C4-2B (cell line): ENCODE data around the gene CTDP1.

Experiments
- H3K27ac ChIP-seq: fragments of 450-650 bp; 2 replicates; pipeline ENCODE4 v1.5.1; 2017
- ZFX ChIP-seq: fragments of 450-650 bp; IDR thresholded peaks from 2 replicates; pipeline ENCODE4 v1.6.1; 2017
- TF ChIP-seq, protein P1 (sequence below): fragments of 450-650 bp; conservative IDR thresholded peaks from 2 replicates; pipeline ENCODE4 v1.5.1; 2017; ENCODE audit warnings: mild to moderate bottlenecking

Gene CTDP1

DNA sequence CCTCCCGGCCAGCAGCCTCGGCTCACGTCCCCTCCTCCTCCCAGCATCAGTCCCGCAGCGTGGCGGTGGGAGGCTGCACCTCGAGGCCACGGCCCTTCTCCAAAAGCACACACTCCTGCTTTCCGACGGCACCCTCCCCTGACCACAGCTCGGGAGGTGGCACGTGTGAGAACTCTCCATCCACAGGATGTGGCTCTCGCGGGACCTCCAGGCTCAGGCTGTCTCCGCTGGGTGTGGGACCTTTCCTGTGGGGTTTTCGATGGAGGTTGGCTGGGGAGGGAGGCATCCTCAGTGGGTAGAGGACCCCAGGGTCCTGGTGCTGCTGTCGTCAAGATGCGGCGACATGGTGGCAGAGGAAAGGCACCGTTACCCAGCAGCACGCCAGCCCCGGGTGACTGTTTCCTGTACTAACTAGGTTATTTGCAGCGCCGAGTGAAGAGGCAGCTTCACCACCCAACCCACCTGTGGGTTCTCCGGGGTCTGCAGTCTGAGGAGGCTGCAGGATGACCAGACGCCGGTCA, 75.3 kb downstream of the CTDP1 start:
- TF ChIP-seq, protein P1, sequence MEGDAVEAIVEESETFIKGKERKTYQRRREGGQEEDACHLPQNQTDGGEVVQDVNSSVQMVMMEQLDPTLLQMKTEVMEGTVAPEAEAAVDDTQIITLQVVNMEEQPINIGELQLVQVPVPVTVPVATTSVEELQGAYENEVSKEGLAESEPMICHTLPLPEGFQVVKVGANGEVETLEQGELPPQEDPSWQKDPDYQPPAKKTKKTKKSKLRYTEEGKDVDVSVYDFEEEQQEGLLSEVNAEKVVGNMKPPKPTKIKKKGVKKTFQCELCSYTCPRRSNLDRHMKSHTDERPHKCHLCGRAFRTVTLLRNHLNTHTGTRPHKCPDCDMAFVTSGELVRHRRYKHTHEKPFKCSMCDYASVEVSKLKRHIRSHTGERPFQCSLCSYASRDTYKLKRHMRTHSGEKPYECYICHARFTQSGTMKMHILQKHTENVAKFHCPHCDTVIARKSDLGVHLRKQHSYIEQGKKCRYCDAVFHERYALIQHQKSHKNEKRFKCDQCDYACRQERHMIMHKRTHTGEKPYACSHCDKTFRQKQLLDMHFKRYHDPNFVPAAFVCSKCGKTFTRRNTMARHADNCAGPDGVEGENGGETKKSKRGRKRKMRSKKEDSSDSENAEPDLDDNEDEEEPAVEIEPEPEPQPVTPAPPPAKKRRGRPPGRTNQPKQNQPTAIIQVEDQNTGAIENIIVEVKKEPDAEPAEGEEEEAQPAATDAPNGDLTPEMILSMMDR, result no peak
- H3K27ac ChIP-seq, result no peak overlapping the region

DNA sequence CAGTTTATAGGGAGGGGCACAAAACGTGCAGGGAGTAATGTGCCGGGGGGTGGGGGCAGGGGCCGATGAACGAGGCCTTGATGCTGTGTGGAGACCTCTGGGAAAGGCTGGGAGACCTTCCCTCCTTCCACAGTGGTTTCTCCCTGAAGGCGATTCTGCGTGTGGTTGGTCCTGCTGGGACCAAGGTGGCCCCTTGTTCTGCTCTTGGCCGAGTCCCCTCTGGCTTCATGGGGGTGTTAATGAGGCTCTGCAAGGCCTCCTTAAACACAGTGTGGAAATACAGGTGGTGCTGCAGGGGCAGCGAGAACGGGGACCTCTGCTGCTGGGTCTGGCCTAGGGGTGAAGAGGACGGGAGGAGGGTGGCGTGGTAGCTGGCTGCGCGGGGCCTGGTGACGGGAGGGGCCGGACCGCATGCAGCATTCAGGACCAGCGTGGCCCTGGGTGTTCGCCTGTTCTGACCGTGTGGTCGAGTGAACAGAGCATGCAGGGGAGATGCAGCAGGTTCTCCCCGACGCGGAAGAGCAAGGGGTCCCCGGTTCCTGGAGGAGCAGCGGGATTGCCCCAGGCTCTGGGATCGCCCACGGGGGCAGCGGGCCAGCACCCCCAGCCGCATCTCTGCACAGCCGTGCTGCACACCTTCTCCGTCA, 76.0 kb downstream of the CTDP1 start:
- TF ChIP-seq, protein P1, result no peak
- no peak for TF ChIP-seq ZFX
- no peak overlapping the region for H3K27ac ChIP-seq

DNA sequence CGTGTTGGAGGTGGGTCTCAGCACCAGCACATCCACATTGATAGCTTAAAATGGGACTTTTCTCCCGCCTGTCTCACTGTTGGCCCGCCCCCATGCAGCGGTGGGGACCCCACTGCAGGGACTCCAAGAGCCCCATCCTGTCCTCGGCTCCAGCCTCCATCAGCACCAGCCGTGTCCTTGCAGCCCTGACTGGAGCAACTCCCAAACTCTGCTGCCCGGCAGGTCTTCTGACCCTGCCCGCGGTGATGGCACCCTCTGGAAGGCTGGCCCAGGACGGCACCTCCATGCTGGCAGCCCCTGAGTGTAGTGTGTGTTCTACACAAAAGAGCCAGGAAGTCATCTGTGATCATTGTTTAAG, 76.5 kb downstream of the CTDP1 start:
- no peak overlapping the region for H3K27ac ChIP-seq
- no peak for TF ChIP-seq ZFX
- TF ChIP-seq, protein P1, result no peak

DNA sequence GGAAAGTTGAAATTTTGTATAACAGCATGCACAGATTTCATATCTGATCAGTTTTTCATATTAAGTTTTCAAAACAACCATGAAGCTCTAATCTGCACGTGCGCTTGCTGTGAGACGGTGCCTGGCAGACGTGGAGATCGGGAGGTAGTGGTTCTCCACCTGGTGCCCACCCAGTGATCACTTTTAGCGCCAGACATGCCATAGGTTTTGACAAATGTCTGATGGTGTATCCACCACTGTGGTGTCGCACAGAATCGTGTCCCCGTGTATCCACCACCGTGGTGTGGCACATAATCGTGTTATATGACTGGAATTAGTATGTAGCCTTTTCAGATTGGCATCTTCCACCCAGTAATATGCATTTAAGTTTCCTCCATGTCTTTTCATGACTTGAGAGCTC, 77.2 kb downstream of the CTDP1 start:
- no peak overlapping the region for H3K27ac ChIP-seq
- TF ChIP-seq ZFX, result no peak
- TF ChIP-seq, protein P1, result no peak

DNA sequence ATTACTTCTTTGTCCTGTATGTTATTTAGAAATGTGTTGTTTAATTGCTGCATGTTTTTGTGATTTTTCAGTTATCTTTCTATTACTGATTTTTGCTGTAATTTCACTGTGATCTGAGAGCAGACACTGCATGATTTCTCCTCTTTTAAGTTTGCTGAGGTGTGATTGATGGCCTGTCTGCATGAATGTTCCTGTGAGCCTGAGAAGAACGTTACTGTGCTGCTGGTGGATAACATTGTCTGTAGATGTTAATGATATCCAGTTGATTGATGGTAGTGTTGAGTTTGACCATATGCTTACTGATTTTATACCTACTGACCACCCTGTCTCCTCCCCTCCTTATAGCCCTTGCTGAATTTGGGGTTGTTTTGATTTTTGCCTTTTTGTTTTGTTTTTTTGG, 80.7 kb downstream of the CTDP1 start:
- no peak for TF ChIP-seq ZFX
- TF ChIP-seq, protein P1, result no peak
- no peak overlapping the region for H3K27ac ChIP-seq

DNA sequence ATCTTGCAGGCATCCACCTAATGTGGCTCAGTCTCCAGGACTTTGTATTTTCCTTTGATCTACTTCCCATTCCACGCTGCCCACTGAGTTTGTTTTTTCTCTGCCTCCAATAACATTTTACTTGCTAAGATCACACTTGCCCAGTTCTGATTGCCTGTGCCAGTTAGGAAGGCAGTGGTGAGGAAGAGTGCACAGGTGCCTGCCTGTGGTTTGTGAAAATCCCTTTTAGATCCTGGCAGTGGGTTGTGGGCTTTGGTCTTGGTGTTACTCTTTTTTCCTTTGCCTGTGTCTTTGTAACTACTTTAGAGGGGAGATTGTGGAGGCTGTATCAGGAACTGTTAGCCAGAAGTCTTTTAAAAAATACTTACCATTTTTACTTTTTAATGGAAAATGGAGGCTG, 81.3 kb downstream of the CTDP1 start:
- no peak for TF ChIP-seq ZFX
- TF ChIP-seq, protein P1, result no peak
- no peak overlapping the region for H3K27ac ChIP-seq

DNA sequence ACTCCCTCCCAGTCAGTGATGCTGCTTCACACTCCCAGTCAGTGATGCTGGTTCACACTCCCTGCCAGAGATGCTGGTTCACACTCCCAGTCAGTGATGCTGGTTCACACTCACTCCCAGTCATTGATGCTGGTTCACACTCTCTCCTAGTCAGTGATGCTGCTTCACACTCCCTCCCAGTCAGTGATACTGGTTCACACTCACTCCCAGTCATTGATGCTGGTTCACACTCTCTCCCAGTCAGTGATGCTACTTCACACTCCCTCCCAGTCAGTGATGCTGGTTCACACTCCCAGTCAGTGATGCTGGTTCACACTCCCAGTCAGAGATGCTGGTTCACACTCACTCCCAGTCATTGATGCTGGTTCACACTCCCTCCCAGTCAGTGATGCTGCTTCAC, 83.8 kb downstream of the CTDP1 start:
- no peak for TF ChIP-seq ZFX
- TF ChIP-seq, protein P1, result no peak
- no peak overlapping the region for H3K27ac ChIP-seq
